Endothelial cell of umbilical vein (primary cell): ENCODE measurements around the gene PRELID3B. TPM values are rescaled to one million over a fixed set of nuclear protein-coding genes. Genes with fewer than 3 reads are reported as not detected.

Experiments
- BruUV-seq: library from RNA; stranded (reverse); fragments of 400-500 nt; replicated peaks from 2 replicates; lab custom pipeline; 2021; lab: Mats Ljungman, UMichigan
- CTCF ChIA-PET: fragments of 300-600, 350-600 bp; sonication (Branson Sonifier 250); formaldehyde crosslinking; loops from one replicate; lab custom pipeline; 2021; ENCODE audit warnings: antibody characterized with exemption, inconsistent platforms; lab: Charles Lee
- POLR2A ChIA-PET: fragments of 300-600, 350-600 bp; sonication (Branson Sonifier 250); formaldehyde crosslinking; loops from one replicate; lab custom pipeline; 2021; ENCODE audit warnings: antibody characterized with exemption, inconsistent platforms; lab: Charles Lee
- DNase-seq: peaks from one replicate; pipeline ENCODE4 v3.0.0-alpha.2; 2011; ENCODE audit warnings: low read depth, low spot score
- FAIRE-seq: peaks from 2 replicates; lab custom pipeline; 2011; peaks lifted over from hg19 to GRCh38; lab: Jason Lieb, UNC
- H2AFZ ChIP-seq: 2 replicates; pipeline ENCODE4 v1.6.0; 2012; ENCODE audit warnings: low read depth, low read length, control low read depth, inconsistent platforms
- H3K27ac ChIP-seq: 2 replicates; pipeline ENCODE4 v1.5.1; 2011; ENCODE audit warnings: low read depth, mild to moderate bottlenecking, control low read depth, low read length, moderate library complexity; ENCODE audit not compliant: insufficient read depth
- H3K27me3 ChIP-seq, 2 experiments: 2 replicates each; pipeline versions ENCODE4 v1.6.0 to v1.6.1; 2011; ENCODE audit warnings: low read length in 2 of 2, mixed read lengths in 1 of 2; ENCODE audit not compliant: control insufficient read depth in 2 of 2, insufficient read depth in 2 of 2
- H3K36me3 ChIP-seq, 2 experiments: 2 replicates in 1 of 2; 3 replicates in 1 of 2; pipeline ENCODE4 v1.5.1; 2011; ENCODE audit warnings: low read length in 2 of 2, mild to moderate bottlenecking in 1 of 2, moderate library complexity in 1 of 2; ENCODE audit not compliant: control insufficient read depth in 2 of 2, insufficient read depth in 2 of 2; ENCODE audit errors: extremely low read depth in 1 of 2
- H3K4me1 ChIP-seq: 3 replicates; pipeline ENCODE4 v1.5.1; 2011; ENCODE audit warnings: mild to moderate bottlenecking, low read length; ENCODE audit not compliant: control insufficient read depth, insufficient read depth; ENCODE audit errors: extremely low read depth
- H3K4me2 ChIP-seq: 2 replicates; pipeline ENCODE4 v1.6.1; 2011; ENCODE audit warnings: low read length, control low read depth, mixed read lengths; ENCODE audit not compliant: insufficient read depth
- H3K4me3 ChIP-seq, 3 experiments: fragments of 200-600 bp in 1 of 3; sonication (generic), shearing (Covaris generic) in 1 of 3; replicated peaks in 1 of 3; 2 replicates each; pipeline ENCODE4 v1.5.1; 2011 to 2016; ENCODE audit warnings: control low read depth in 3 of 3, low read length in 3 of 3, mild to moderate bottlenecking in 2 of 3, inconsistent platforms in 1 of 3, low read depth in 1 of 3, moderate library complexity in 1 of 3; ENCODE audit not compliant: insufficient read depth in 1 of 3
- H3K79me2 ChIP-seq: 2 replicates; pipeline ENCODE4 v1.6.0; 2012; ENCODE audit warnings: low read length, inconsistent platforms; ENCODE audit not compliant: control insufficient read depth, insufficient read depth
- H3K9ac ChIP-seq: replicated peaks from 2 replicates; pipeline ENCODE3; 2011; ENCODE audit warnings: low read length, control low read depth; ENCODE audit not compliant: insufficient read depth; ENCODE audit errors: extremely low read depth
- H3K9me1 ChIP-seq: replicated peaks from 3 replicates; pipeline ENCODE4 v1.6.0; 2011; ENCODE audit warnings: mild to moderate bottlenecking, low read length; ENCODE audit not compliant: control insufficient read depth, insufficient read depth; ENCODE audit errors: extremely low read depth
- H3K9me3 ChIP-seq: replicated peaks from 2 replicates; pipeline ENCODE4 v1.5.1; 2012; ENCODE audit warnings: low read length, inconsistent platforms; ENCODE audit not compliant: control insufficient read depth, insufficient read depth
- H4K20me1 ChIP-seq: replicated peaks from 2 replicates; pipeline ENCODE3; 2011; ENCODE audit warnings: mild to moderate bottlenecking, low read length; ENCODE audit not compliant: control insufficient read depth, insufficient read depth; ENCODE audit errors: extremely low read depth
- CTCF ChIP-seq, 2 donors: IDR thresholded peaks; 1 replicate in 1 of 2; 2 replicates in 1 of 2; pipeline ENCODE4 v1.5.1; 2011; ENCODE audit warnings: low read length in 2 of 2, mild to moderate bottlenecking in 2 of 2, moderate library complexity in 2 of 2, control low read depth in 1 of 2, inconsistent platforms in 1 of 2, low read depth in 1 of 2; ENCODE audit not compliant: insufficient read depth in 1 of 2; ENCODE audit errors: extremely low read depth in 1 of 2
- EZH2 ChIP-seq: IDR thresholded peaks from 2 replicates; pipeline ENCODE4 v1.6.1; 2012; ENCODE audit warnings: borderline replicate concordance, low read depth, mild to moderate bottlenecking, moderate library complexity, low read length, inconsistent platforms; ENCODE audit not compliant: severe bottlenecking
- FOS ChIP-seq: IDR thresholded peaks from 2 replicates; pipeline ENCODE4 v1.6.1; 2011; ENCODE audit warnings: mild to moderate bottlenecking, low read length, moderate library complexity, borderline replicate concordance; ENCODE audit not compliant: insufficient read depth
- GATA2 ChIP-seq: IDR thresholded peaks from 2 replicates; pipeline ENCODE4 v1.7.0; 2011; ENCODE audit warnings: low read depth, mild to moderate bottlenecking, moderate library complexity, mixed read lengths, low read length; ENCODE audit not compliant: insufficient read length, insufficient read depth
- JUN ChIP-seq: IDR thresholded peaks from 2 replicates; pipeline ENCODE4 v1.6.1; 2011; ENCODE audit warnings: borderline replicate concordance, low read depth; ENCODE audit not compliant: insufficient read length, insufficient read depth
- MYC ChIP-seq: IDR thresholded peaks from one replicate; pipeline ENCODE4 v1.6.1; 2011; ENCODE audit warnings: mild to moderate bottlenecking, low read depth, low read length
- POLR2A ChIP-seq: IDR thresholded peaks from 2 replicates; pipeline ENCODE4 v1.6.1; 2012; ENCODE audit warnings: low read depth, mild to moderate bottlenecking, control low read depth, low read length
- POLR2AphosphoS5 ChIP-seq: IDR thresholded peaks from 2 replicates; pipeline ENCODE4 v1.6.1; 2012; ENCODE audit warnings: low read depth, mild to moderate bottlenecking, control low read depth, low read length, moderate library complexity; ENCODE audit not compliant: insufficient read depth
- dilution Hi-C: fragments of 300-500 bp; cut with MboI; formaldehyde crosslinking; loops from one replicate; pipeline ENCODE4 v1.15.0; 2019; ENCODE audit warnings: low sequenced_read_pairs; ENCODE audit not compliant: extremely low pct_ligation_motif_present
- intact Hi-C: fragments of 100-400 bp; cut with micrococcal nuclease; formaldehyde crosslinking; loops from one replicate; pipeline ENCODE4 v1.10.0; 2022
- polyA plus RNA-seq, 4 experiments: library from polyadenylated mRNA; depleted of rRNA in 3 of 4; stranded (reverse) in 3 of 4; unstranded in 1 of 4; fragments of >200 nt; gene quantifications; 2 replicates each; pipeline versions ENCODE4 v1.2.1 to v1.2.3, GENCODE V29; 2011 to 2012; ENCODE audit warnings: missing spikeins in 1 of 4
- total RNA-seq: library from RNA; stranded (reverse); gene quantifications from 2 replicates; pipeline ENCODE4 v1.2.3, GENCODE V29; 2021
- TF ChIP-seq, protein P1 (sequence below): IDR thresholded peaks from 2 replicates; pipeline ENCODE4 v1.6.1; 2011; ENCODE audit not compliant: insufficient read depth, insufficient read length

The PRELID3B gene
- total and polyA plus RNA-seq, 2 donors (not counting 3 experiments of a cell fraction or from before 2014, with no cell fraction given) = 14.9 to 57.2 TPM

- FAIRE-seq = no peak
- H4K20me1 ChIP-seq = no peaks in the 10 kb centered on the region
- CTCF ChIA-PET = interaction anchor here (1.7 to 3.7 kb wide), 2 partner anchors 8 to 10 kb away, joined by 5 to 14 read pairs; partner anchors contain the start of gene TUBB1
- no peak overlapping the region for H3K27ac ChIP-seq
- no peak for TF ChIP-seq POLR2A
- TF ChIP-seq CTCF (IDR thresholded peaks at IDR 0.05; ENCODE audit: extremely low read depth in 1 of 2, insufficient read depth in 1 of 2, low read depth in 1 of 2, low read length in 2 of 2) = no peak
- no peak for TF ChIP-seq GATA2
- TF ChIP-seq MYC = no peak
- TF ChIP-seq FOS = no peak
- no peak for TF ChIP-seq POLR2AphosphoS5
- no peak for TF ChIP-seq JUN
- no peak for TF ChIP-seq EZH2
- TF ChIP-seq, protein P1, sequence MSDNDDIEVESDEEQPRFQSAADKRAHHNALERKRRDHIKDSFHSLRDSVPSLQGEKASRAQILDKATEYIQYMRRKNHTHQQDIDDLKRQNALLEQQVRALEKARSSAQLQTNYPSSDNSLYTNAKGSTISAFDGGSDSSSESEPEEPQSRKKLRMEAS = no peak
- H3K9me1 ChIP-seq = no peaks in the 10 kb centered on the region
- no peak for DNase-seq
- H2AFZ ChIP-seq = no peak overlapping the region
- peaks cover 37% of the 10 kb centered on the region for H3K4me1 ChIP-seq
- intact Hi-C loops (no loop called here), dilution Hi-C loops (no loop called here)
- no peak overlapping the region for H3K4me3 ChIP-seq
- no peaks in the 10 kb centered on the region for H3K27me3 ChIP-seq
- H3K79me2 ChIP-seq = peaks cover 77% of the 10 kb centered on the region
- no TSS peak for BruUV-seq
- H3K36me3 ChIP-seq = peaks cover 18 to 22% of the 10 kb centered on the region in 2 experiments
- no peaks in the 10 kb centered on the region for H3K9me3 ChIP-seq
- no peak overlapping the region for H3K9ac ChIP-seq
- H3K4me2 ChIP-seq = no peak overlapping the region
- POLR2A ChIA-PET = no interaction called here
Measured at GRCh38 chr20:59026904-59027740, 15.5 kb downstream of the PRELID3B start.
